ENCODE results near the gene ARL4A. TPM values are rescaled to one million over a fixed set of nuclear protein-coding genes. Genes with fewer than 3 reads are reported as not detected.

The ARL4A gene
- total and polyA plus RNA-seq, 11 donors = 10.5 to 25.9 (median 14.5) TPM

GRCh38 chr7:12674861-12675260, 12.6 kb upstream of the ARL4A start:
- H3K27me3 ChIP-seq = no peaks in the 10 kb centered on the region
- H3K36me3 ChIP-seq = no peaks in the 10 kb centered on the region
- no peak overlapping the region for H3K27ac ChIP-seq
- H3K9me3 ChIP-seq = peaks cover 0 to 10% (median 0%) of the 10 kb centered on the region in 12 donors
- intact Hi-C loops (cut with DNase I) = loop anchor here in 2 of 10 donors (2.0 to 5.0 kb wide), 2 partner anchors 33 to 504 kb away; no protein-coding TSS in a partner anchor
- DNase-seq (no peak), ATAC-seq (peak in 2 of 4 donors; percentile 36 to 41)
- TF ChIP-seq, protein P1, sequence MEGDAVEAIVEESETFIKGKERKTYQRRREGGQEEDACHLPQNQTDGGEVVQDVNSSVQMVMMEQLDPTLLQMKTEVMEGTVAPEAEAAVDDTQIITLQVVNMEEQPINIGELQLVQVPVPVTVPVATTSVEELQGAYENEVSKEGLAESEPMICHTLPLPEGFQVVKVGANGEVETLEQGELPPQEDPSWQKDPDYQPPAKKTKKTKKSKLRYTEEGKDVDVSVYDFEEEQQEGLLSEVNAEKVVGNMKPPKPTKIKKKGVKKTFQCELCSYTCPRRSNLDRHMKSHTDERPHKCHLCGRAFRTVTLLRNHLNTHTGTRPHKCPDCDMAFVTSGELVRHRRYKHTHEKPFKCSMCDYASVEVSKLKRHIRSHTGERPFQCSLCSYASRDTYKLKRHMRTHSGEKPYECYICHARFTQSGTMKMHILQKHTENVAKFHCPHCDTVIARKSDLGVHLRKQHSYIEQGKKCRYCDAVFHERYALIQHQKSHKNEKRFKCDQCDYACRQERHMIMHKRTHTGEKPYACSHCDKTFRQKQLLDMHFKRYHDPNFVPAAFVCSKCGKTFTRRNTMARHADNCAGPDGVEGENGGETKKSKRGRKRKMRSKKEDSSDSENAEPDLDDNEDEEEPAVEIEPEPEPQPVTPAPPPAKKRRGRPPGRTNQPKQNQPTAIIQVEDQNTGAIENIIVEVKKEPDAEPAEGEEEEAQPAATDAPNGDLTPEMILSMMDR (IDR thresholded peaks at IDR 0.05) = peak in 10 of 12 donors; percentile 14 to 50 (median 34)
- no peak for TF ChIP-seq POLR2A (IDR thresholded peaks at IDR 0.05)
- 67 to 79% (median 70%) methylated on average over 4 of the region's 4 CpGs for WGBS, 4 donors
- H3K4me3 ChIP-seq = no peak overlapping the region
- peaks cover 0 to 17% (median 0%) of the 10 kb centered on the region in 12 donors for H3K4me1 ChIP-seq

GRCh38 chr7:12683678-12684585, 3.5 kb upstream of the ARL4A start:
- no peak for DNase-seq
- H3K27me3 ChIP-seq = no peaks in the 10 kb centered on the region
- H3K36me3 ChIP-seq = no peaks in the 10 kb centered on the region
- no peak for ATAC-seq
- no peak overlapping the region for H3K27ac ChIP-seq
- TF ChIP-seq, protein P1 (IDR thresholded peaks at IDR 0.05) = peak in 10 of 12 donors; percentile 10 to 53 (median 34)
- TF ChIP-seq POLR2A (IDR thresholded peaks at IDR 0.05) = no peak
- H3K9me3 ChIP-seq = no peaks in the 10 kb centered on the region
- WGBS, 4 donors = 50 to 67% (median 57%) methylated on average over 2 of the region's 2 CpGs
- intact Hi-C loops (cut with DNase I) = loop anchor here in 8 of 10 donors (5.0 to 10.0 kb wide), 13 partner anchors 47 to 581 kb away; no protein-coding TSS in a partner anchor
- no peak overlapping the region for H3K4me3 ChIP-seq
- peaks cover 0 to 4% (median 0%) of the 10 kb centered on the region in 12 donors for H3K4me1 ChIP-seq

DNA sequence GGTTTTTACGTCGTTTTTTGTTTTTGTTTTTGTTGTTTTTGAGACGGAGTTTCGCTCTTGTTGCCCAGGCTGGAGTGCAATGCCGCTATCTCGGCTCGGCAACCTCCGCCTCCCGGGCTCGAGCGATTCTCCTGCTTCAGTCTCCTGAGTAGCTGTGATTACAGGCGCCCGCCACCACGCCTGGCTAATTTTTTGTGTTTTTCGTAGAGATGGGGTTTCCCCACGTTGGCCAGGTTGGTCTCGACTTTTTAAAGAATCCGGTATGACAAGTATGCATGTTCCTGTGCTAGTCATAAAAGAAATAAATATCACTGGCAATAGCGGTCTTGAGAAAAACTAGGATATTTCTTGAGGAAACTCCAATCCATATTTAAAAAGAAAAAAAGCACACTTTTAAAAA, 2.7 kb upstream of the ARL4A start:
- 90 to 96% (median 95%) methylated on average over 19 of the region's 19 CpGs for WGBS, 4 donors

More for the DNA sequence above, 2.7 kb upstream of the ARL4A start:
- Histone ChIP-seq H3K4me1 (peaks cover 0 to 12% (median 0%) of the 10 kb centered on the region in 12 donors), H3K9me3 (no peaks in the 10 kb centered on the region), H3K4me3 (no peak overlapping the region), H3K36me3 (no peaks in the 10 kb centered on the region), H3K27me3 (no peaks in the 10 kb centered on the region), H3K27ac (no peak overlapping the region)
- no peak for TF ChIP-seq POLR2A (IDR thresholded peaks at IDR 0.05)
- TF ChIP-seq, protein P1 (IDR thresholded peaks at IDR 0.05) = no peak
- intact Hi-C loops (cut with DNase I) = loop anchor here (5.0 to 10.0 kb wide), 20 partner anchors 42 to 580 kb away; no protein-coding TSS in a partner anchor
- ATAC-seq (no peak), DNase-seq (no peak)

All from heart left ventricle (tissue), 16 donors.